AG09319 (cell line): Measurements from ENCODE around the gene RNU6-8.
A peak's percentile ranks its signal among the peaks of the same experiment; 100 is the strongest.

Source experiments
- DNase-seq: peaks from one replicate; pipeline ENCODE4 v3.0.0-alpha.2; 2010; ENCODE audit warnings: low read depth; ENCODE audit errors: extremely low read depth
- TF ChIP-seq, protein P1 (sequence below): IDR thresholded peaks from 2 replicates; pipeline ENCODE4 v1.5.1; 2011; ENCODE audit warnings: low read depth, mild to moderate bottlenecking, inconsistent platforms, low read length, moderate library complexity

RNU6-8 gene

DNA sequence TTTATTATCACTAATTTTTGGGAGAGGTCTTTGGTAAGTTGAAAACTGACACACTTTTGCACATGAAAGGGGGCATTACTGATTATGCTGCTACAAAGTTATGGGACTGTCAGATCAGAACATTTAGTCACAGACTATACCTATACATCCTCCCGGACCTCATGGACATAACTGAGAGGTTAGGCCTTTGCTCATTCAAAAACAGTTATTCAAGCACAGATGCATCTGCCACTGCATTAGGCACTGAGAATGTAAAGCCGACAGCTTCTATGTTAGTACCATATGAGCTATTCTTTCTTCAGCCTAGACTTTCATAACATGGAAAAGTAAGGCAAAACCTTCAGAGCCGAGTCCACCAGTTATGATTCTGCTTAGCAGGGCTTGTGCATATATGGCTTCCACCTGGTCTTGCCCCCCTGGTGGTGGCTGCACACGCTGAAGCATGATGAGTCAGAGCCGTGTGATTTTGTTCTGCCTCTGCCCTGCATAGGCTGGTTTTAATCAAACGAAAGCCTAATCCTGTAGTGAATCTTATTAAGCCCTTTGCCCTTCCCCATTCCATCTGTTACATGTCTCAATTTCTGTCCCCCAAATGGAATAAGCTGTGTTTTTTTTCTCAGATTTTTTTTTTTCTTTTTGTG, 21.8 kb upstream of the RNU6-8 start:
- no peak for DNase-seq
- TF ChIP-seq, protein P1, sequence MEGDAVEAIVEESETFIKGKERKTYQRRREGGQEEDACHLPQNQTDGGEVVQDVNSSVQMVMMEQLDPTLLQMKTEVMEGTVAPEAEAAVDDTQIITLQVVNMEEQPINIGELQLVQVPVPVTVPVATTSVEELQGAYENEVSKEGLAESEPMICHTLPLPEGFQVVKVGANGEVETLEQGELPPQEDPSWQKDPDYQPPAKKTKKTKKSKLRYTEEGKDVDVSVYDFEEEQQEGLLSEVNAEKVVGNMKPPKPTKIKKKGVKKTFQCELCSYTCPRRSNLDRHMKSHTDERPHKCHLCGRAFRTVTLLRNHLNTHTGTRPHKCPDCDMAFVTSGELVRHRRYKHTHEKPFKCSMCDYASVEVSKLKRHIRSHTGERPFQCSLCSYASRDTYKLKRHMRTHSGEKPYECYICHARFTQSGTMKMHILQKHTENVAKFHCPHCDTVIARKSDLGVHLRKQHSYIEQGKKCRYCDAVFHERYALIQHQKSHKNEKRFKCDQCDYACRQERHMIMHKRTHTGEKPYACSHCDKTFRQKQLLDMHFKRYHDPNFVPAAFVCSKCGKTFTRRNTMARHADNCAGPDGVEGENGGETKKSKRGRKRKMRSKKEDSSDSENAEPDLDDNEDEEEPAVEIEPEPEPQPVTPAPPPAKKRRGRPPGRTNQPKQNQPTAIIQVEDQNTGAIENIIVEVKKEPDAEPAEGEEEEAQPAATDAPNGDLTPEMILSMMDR, result peak; percentile 46

DNA sequence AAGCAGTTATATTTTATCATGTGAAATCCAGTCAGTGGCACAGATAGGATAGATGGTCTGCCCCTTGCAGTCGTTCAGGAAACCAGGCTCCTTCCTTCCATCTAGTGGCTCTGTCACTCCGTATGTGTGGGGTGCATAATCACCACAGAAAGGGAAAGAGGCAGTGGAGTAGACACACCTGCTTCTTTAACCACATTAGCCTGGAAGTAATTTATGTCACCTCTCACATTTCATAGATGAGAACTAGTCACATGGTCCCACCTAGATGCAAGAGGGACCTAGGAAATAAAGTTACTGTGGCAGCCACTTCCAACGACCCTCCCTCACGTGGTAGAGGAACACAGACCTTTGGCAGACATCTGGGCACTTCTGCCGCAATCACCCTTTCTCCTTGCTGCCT, 14.2 kb upstream of the RNU6-8 start:
- DNase-seq, result no peak
- TF ChIP-seq, protein P1, result no peak

DNA sequence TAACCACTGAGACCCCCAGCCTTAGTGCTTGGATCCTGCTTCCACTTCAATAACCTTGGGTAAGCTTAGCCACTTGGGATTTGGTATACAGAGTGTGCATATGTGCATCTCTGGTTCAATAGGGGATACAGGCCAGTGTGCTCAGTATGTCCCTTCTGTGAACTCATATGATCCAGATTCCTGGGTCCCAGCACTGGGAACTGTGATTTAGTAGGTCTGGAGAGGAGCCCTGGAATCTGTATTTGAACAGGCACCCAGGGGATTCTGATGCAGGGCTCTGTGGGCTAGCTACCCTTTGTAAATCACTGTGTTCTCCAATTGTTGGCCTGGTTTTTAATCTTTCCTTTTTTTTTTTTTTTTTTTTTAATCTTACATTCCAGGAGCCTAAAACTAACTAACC, 9.8 kb upstream of the RNU6-8 start:
- no peak for DNase-seq
- TF ChIP-seq, protein P1, result no peak

DNA sequence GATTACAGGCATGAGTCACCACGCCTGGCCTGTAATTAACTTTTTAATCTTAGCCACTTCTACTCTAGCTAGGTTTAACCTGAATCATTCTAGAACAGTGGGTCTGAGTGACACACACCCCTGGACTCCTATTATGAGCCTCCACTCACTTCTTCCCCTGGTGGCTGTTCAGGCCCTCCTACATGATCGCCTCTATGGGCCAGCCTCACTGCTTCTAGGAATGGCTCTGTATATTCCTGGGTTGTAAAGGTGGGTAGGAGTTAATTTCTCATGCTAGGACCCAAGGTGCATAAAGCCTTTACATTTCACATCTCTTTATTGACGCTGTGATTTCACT, 8.0 kb upstream of the RNU6-8 start:
- DNase-seq, result no peak
- TF ChIP-seq, protein P1, result no peak

DNA sequence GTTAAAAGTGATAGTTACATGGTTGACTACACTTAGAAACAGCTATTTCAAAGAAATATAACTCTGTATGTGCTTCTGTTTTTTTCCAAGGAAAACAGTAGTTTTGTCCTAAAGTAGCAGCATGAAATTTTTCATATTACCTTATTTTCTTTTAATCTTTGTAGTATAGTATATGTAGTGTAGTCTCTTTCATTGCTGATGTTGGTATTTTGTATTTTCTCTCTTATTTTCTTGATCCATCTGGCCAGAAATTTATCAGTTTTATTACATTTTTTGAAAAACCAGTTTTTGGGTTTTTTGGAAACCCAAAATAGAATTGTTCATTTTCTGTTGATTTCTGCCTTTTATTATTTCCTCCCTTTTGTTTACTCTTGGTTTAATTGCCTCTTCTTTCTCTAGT, 6.4 kb upstream of the RNU6-8 start:
- DNase-seq, result no peak

DNA sequence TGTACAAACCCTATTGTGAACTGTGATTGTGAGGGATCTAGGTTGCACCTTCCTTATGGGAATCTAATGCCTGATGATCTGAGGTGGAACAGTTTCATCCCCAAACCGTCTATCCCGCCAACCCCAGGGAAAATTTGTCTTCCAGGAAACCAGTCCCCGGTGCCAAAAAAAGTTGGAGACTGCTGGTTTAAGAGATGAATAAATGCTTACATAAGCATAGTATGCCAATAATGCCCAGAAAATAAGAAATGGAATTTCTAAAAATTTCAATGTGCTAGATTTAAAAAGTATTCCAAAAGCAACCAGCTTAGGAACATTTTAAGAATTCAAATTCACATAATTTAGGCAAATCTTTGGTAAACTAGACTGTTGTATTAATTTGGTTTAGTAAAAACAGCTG, 5.4 kb upstream of the RNU6-8 start:
- TF ChIP-seq, protein P1, result no peak
- DNase-seq, result no peak

More for the DNA sequence above, 6.4 kb upstream of the RNU6-8 start:
- TF ChIP-seq, protein P1, result no peak

DNA sequence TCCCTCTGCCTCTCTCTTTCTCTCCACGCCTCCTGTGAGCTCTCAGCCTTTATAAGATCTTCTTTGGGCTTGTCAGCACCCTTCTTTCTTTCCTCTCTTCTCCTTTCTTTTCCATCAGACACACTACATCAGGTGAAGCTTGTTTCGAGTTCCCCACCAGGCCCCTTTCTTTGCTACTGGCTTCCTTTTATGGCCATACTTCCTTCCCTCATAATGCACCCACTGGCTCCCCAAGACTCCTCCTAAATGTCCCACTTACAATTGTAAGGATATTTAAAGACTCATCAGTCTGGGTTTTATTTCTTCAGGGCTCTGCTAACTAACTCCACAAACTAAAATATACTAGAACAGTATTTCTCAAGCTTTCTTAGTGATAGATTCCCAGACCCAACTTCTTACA, 3.5 kb upstream of the RNU6-8 start:
- DNase-seq, result no peak
- TF ChIP-seq, protein P1, result no peak
